Measurements from ENCODE around the gene AUNIP. TPM values are rescaled to one million over a fixed set of nuclear protein-coding genes. Genes with fewer than 3 reads are reported as not detected.

The AUNIP gene
- total RNA-seq, 1 donor: 3.5 TPM

- TF ChIP-seq, protein P1, sequence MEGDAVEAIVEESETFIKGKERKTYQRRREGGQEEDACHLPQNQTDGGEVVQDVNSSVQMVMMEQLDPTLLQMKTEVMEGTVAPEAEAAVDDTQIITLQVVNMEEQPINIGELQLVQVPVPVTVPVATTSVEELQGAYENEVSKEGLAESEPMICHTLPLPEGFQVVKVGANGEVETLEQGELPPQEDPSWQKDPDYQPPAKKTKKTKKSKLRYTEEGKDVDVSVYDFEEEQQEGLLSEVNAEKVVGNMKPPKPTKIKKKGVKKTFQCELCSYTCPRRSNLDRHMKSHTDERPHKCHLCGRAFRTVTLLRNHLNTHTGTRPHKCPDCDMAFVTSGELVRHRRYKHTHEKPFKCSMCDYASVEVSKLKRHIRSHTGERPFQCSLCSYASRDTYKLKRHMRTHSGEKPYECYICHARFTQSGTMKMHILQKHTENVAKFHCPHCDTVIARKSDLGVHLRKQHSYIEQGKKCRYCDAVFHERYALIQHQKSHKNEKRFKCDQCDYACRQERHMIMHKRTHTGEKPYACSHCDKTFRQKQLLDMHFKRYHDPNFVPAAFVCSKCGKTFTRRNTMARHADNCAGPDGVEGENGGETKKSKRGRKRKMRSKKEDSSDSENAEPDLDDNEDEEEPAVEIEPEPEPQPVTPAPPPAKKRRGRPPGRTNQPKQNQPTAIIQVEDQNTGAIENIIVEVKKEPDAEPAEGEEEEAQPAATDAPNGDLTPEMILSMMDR (IDR thresholded peaks at IDR 0.05; ENCODE audit: insufficient read depth, low read depth, low read length): no peak
- no peak overlapping the region for H3K4me3 ChIP-seq (ENCODE audit: low read depth, low read length)
- DNase-seq (ENCODE audit: low read depth): no peak
Measured at GRCh38 chr1:25786887-25787759, 72.1 kb downstream of the AUNIP start.

DNA sequence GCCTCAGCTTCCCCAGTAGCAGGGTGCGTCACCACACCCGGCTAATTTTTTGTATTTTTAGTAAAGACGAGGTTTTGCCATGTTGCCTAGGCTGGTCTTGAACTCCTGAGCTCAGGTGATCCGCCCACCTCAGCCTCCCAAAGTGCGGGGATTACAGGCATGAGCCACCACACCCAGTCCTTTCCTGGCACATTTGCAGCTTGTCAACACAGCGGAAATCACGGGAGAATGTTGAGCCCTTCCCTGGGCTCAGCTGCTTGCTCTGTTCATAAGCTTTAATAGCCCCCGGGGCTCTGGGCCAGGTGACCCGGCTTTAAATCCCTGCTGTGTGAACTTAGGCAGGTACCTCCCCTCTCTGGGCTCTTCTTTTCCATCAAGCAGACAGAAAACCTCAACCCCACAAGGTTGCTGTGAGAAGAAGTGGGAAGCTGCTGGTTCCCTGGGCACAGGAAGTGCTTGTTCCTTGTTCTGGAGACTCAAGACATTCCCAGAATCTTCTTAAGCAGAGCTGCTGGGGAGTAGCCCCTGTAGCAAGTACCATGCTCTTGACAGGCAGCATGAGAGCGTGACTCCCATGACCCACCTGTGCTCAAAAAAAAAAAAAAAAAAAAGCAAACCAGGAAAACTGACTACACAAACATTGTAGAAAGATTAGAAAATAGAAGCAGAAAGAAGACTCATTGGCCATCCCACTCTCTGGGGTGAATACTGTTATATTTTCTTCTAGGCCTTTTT is 73.8 kb downstream of the AUNIP start:
- H3K4me3 ChIP-seq (ENCODE audit: low read depth, low read length): no peak overlapping the region
- TF ChIP-seq, protein P1 (IDR thresholded peaks at IDR 0.05; ENCODE audit: insufficient read depth, low read depth, low read length): no peak
- no peak for DNase-seq (ENCODE audit: low read depth)

DNA sequence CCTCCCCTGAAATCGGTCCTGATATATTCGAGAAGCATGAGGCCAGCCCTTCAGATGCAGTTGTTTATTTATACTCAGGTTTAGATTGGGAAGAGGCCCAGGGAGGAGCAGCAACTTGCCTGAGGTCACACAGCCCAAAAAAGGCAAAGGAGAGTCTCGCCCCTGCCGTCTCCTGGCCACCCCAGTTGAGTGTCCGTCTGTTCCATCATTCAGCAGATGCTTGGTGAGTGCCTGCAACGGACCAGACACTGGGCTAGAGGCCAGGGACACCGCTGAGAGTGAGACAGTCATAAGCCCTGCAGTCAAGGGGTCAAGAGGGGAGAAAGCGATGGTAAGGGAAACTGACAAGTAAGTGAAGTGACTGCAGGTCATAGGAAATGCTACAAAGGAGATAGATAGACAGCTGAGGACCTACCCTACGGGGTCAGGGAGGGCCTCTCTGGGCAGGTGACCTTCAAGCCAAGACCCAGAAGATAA is 74.6 kb downstream of the AUNIP start:
- TF ChIP-seq, protein P1 (IDR thresholded peaks at IDR 0.05; ENCODE audit: insufficient read depth, low read depth, low read length): no peak
- no peak for DNase-seq (ENCODE audit: low read depth)
- H3K4me3 ChIP-seq (ENCODE audit: low read depth, low read length): no peak overlapping the region

Small RNAs within 50 kb of the gene (small RNA-seq; reads per million reads assigned to genes)
- gene AL033528.1: not detected
- gene RF00019: not detected
- not detected for gene SNRPFP2

Other genes with a start within 250 kb of the AUNIP start
- gene MAN1C1, start 242.7 kb downstream of the AUNIP start, total RNA-seq: 3.9 and 5.2 TPM in 2 replicates
- 23.7 and 24.5 TPM in 2 replicates for gene SELENON, start 59.3 kb downstream of the AUNIP start, total RNA-seq
- gene MTFR1L, start 39.5 kb downstream of the AUNIP start, total RNA-seq: 46.6 and 47.4 TPM in 2 replicates
- gene PAQR7, start 16.3 kb upstream of the AUNIP start, total RNA-seq: 8.1 and 16.0 TPM in 2 replicates
- 85.9 and 99.9 TPM in 2 replicates for gene STMN1, start 47.0 kb upstream of the AUNIP start, total RNA-seq
- gene PAFAH2, start 138.6 kb upstream of the AUNIP start, total RNA-seq: 7.7 and 11.2 TPM in 2 replicates
- gene EXTL1, start 162.3 kb upstream of the AUNIP start, total RNA-seq: 3.9 and 6.0 TPM in 2 replicates
- not detected in 2 replicates for gene SLC30A2, start 186.7 kb upstream of the AUNIP start, total RNA-seq
- not detected in 2 replicates for gene TRIM63, start 208.2 kb upstream of the AUNIP start, total RNA-seq